Caco-2 (cell line): ENCODE results near the gene PARD3B. TPM values are rescaled to one million over a fixed set of nuclear protein-coding genes. Genes with fewer than 3 reads are reported as not detected.

Source experiments
- BruUV-seq: library from RNA; stranded (reverse); fragments of 400-500 nt; replicated peaks from 2 replicates; lab custom pipeline; 2021; lab: Mats Ljungman, UMichigan
- CTCF ChIA-PET: fragments of 300-600 bp; sonication (Branson Sonifier 250); formaldehyde crosslinking; loops from one replicate; lab custom pipeline; 2022; ENCODE audit warnings: antibody characterized with exemption; lab: Charles Lee
- POLR2A ChIA-PET: fragments of 300-600 bp; sonication (Branson Sonifier 250); formaldehyde crosslinking; loops from one replicate; lab custom pipeline; 2022; ENCODE audit warnings: antibody characterized with exemption; lab: Charles Lee
- DNase-seq, 2 experiments: peaks; one replicate each; pipeline versions ENCODE4 v3.0.0 to v3.0.0-alpha.2; 2020 to 2022
- H3K27me3 ChIP-seq: replicated peaks from 2 replicates; pipeline ENCODE4 v1.6.0; 2011; ENCODE audit warnings: low read length; ENCODE audit not compliant: control insufficient read depth, insufficient read depth
- H3K36me3 ChIP-seq: 2 replicates; pipeline ENCODE4 v1.5.1; 2011; ENCODE audit warnings: low read length; ENCODE audit not compliant: control insufficient read depth, insufficient read depth
- H3K4me1 ChIP-seq: fragments of 250-450 bp; sonication (Bioruptor Pico); 2 replicates; pipeline ENCODE4 v1.5.1; 2020; ENCODE audit warnings: mild to moderate bottlenecking
- H3K4me3 ChIP-seq: 2 replicates; pipeline ENCODE4 v1.5.1; 2011; ENCODE audit warnings: low read depth, mild to moderate bottlenecking, control low read depth, low read length
- H3K9me3 ChIP-seq: fragments of 250-450 bp; sonication (Bioruptor Pico); 2 replicates; pipeline ENCODE4 v1.5.1; 2020; ENCODE audit warnings: mild to moderate bottlenecking, moderate library complexity
- H3K27ac Mint-ChIP-seq: one replicate; pipeline ENCODE4 v1.8.0; 2022; ENCODE audit warnings: mixed read lengths; ENCODE audit not compliant: unreplicated experiment
- H3K27me3 Mint-ChIP-seq: one replicate; pipeline ENCODE4 v1.8.0; 2022; ENCODE audit warnings: mixed read lengths; ENCODE audit not compliant: insufficient read depth, unreplicated experiment
- H3K36me3 Mint-ChIP-seq: one replicate; pipeline ENCODE4 v1.8.0; 2022; ENCODE audit warnings: mild to moderate bottlenecking, mixed read lengths; ENCODE audit not compliant: insufficient read depth, unreplicated experiment
- H3K4me1 Mint-ChIP-seq: one replicate; pipeline ENCODE4 v1.8.0; 2022; ENCODE audit warnings: low read depth, mixed read lengths; ENCODE audit not compliant: unreplicated experiment
- H3K4me3 Mint-ChIP-seq: one replicate; pipeline ENCODE4 v1.8.0; 2022; ENCODE audit warnings: mild to moderate bottlenecking, moderate library complexity, mixed read lengths; ENCODE audit not compliant: unreplicated experiment
- H3K9me3 Mint-ChIP-seq: one replicate; pipeline ENCODE4 v1.8.0; 2022; ENCODE audit warnings: mixed read lengths; ENCODE audit not compliant: unreplicated experiment
- intact Hi-C: fragments of 100-400 bp; cut with micrococcal nuclease; formaldehyde crosslinking; loops from one replicate; pipeline ENCODE4 v1.10.0; 2022; ENCODE audit not compliant: unreplicated experiment
- total RNA-seq: library from RNA; stranded (reverse); gene quantifications from 2 replicates; pipeline ENCODE4 v1.2.3, GENCODE V29; 2022
- TF ChIP-seq, protein P1 (sequence below), 2 experiments: fragments of 200-600 bp in 1 of 2; IDR thresholded peaks; 1 replicate in 1 of 2; 2 replicates in 1 of 2; pipeline versions ENCODE4 v1.5.1 to v1.8.0; 2011 to 2022; ENCODE audit warnings: antibody characterized with exemption in 1 of 2, control low read depth in 1 of 2, inconsistent platforms in 1 of 2, low read depth in 1 of 2, low read length in 1 of 2, mild to moderate bottlenecking in 1 of 2, moderate library complexity in 1 of 2; ENCODE audit not compliant: insufficient read depth in 1 of 2, severe bottlenecking in 1 of 2, unreplicated experiment in 1 of 2

PARD3B gene
- total RNA-seq, 1 experiment from 2014 or later = 68.9 TPM

DNA sequence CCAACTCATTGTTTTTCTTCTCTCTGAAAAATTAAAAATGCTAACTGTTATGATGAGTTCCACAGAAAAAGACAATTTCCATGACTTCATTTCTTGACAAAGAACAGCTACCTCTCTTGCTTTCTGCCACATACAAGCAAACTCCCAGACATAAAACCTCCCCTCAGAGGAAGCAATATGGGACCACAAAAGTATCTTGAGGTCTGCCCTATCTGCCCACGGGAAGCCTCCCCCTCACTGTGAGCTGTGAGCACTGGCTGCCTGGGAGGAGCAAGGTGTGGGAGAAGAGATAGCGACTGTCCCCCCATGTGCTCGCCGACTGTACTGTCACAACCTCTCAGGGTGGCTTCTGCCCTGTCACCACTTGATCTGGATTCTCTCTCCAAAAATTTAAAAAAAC lies 1067.4 kb downstream of the PARD3B start:
- no peaks in the 10 kb centered on the region for H3K4me1 Mint-ChIP-seq
- TF ChIP-seq, protein P1, sequence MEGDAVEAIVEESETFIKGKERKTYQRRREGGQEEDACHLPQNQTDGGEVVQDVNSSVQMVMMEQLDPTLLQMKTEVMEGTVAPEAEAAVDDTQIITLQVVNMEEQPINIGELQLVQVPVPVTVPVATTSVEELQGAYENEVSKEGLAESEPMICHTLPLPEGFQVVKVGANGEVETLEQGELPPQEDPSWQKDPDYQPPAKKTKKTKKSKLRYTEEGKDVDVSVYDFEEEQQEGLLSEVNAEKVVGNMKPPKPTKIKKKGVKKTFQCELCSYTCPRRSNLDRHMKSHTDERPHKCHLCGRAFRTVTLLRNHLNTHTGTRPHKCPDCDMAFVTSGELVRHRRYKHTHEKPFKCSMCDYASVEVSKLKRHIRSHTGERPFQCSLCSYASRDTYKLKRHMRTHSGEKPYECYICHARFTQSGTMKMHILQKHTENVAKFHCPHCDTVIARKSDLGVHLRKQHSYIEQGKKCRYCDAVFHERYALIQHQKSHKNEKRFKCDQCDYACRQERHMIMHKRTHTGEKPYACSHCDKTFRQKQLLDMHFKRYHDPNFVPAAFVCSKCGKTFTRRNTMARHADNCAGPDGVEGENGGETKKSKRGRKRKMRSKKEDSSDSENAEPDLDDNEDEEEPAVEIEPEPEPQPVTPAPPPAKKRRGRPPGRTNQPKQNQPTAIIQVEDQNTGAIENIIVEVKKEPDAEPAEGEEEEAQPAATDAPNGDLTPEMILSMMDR (IDR thresholded peaks at IDR 0.05; ENCODE audit: insufficient read depth in 1 of 2, low read depth in 1 of 2, low read length in 1 of 2, severe bottlenecking in 1 of 2, unreplicated experiment in 1 of 2) = no peak

GRCh38 chr2:205613970-205614559 lies 1068.8 kb downstream of the PARD3B start:
- no TSS peak for BruUV-seq
- Mint-ChIP-seq H3K4me1 (no peaks in the 10 kb centered on the region), H3K27me3 (no peaks in the 10 kb centered on the region), H3K27ac (no peak overlapping the region), H3K36me3 (peaks cover 4% of the 10 kb centered on the region), H3K9me3 (no peaks in the 10 kb centered on the region), H3K4me3 (no peak overlapping the region)
- ChIA-PET POLR2A (no interaction called here), CTCF (no interaction called here)
- no peak overlapping the region for H3K4me3 ChIP-seq
- H3K36me3 ChIP-seq = no peaks in the 10 kb centered on the region
- H3K27me3 ChIP-seq = no peaks in the 10 kb centered on the region
- TF ChIP-seq, protein P1 (IDR thresholded peaks at IDR 0.05; ENCODE audit: insufficient read depth in 1 of 2, low read depth in 1 of 2, low read length in 1 of 2, severe bottlenecking in 1 of 2, unreplicated experiment in 1 of 2) = no peak
- no peak for DNase-seq
- H3K9me3 ChIP-seq = no peaks in the 10 kb centered on the region
- intact Hi-C loops = no loop called here
- no peaks in the 10 kb centered on the region; the same call in 1 of the 2 replicates for H3K4me1 ChIP-seq

More for the DNA sequence above, 1067.4 kb downstream of the PARD3B start:
- H3K4me3 ChIP-seq = no peak overlapping the region
- POLR2A ChIA-PET = no interaction called here
- no peaks in the 10 kb centered on the region; the same call in 1 of the 2 replicates for H3K4me1 ChIP-seq
- Mint-ChIP-seq H3K36me3 (peaks cover 4% of the 10 kb centered on the region), H3K27ac (no peak overlapping the region), H3K9me3 (no peaks in the 10 kb centered on the region), H3K27me3 (no peaks in the 10 kb centered on the region), H3K4me3 (no peak overlapping the region)
- no peaks in the 10 kb centered on the region for H3K9me3 ChIP-seq
- no peak for DNase-seq
- no peaks in the 10 kb centered on the region for H3K27me3 ChIP-seq
- no TSS peak for BruUV-seq
- intact Hi-C loops = no loop called here
- no peaks in the 10 kb centered on the region for H3K36me3 ChIP-seq
- CTCF ChIA-PET = no interaction called here

DNA sequence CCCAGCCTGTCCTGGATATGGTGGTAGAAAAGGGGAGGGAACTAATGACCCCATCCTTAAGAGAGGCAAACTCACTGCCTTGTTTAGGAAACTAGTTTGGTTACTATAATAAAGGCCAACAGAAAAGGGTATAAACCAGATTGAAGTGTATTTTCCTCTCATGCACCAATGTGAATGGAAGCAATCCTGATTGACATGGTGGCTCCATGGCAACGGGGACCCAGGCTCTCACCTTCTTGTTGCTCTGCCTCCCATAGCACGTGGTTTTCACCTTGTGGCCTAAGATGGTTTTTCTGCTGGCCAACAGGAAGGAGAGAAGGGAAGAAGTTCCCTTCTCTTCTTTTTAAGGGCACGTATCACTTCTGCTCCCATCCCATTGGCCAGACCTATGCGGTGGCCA lies 1069.7 kb downstream of the PARD3B start:
- ChIA-PET POLR2A (no interaction called here), CTCF (interaction anchor here (0.6 kb wide), 1 partner anchor 311 kb away, joined by 3 read pairs; no protein-coding TSS in a partner anchor)
- Mint-ChIP-seq H3K9me3 (no peaks in the 10 kb centered on the region), H3K4me1 (no peaks in the 10 kb centered on the region), H3K4me3 (no peak overlapping the region), H3K27ac (no peak overlapping the region), H3K27me3 (no peaks in the 10 kb centered on the region), H3K36me3 (peaks cover 8% of the 10 kb centered on the region)
- DNase-seq = no peak
- no peaks in the 10 kb centered on the region for H3K9me3 ChIP-seq
- no peaks in the 10 kb centered on the region for H3K27me3 ChIP-seq
- H3K4me3 ChIP-seq = no peak overlapping the region
- no peaks in the 10 kb centered on the region; the same call in 1 of the 2 replicates for H3K4me1 ChIP-seq
- TF ChIP-seq, protein P1 (IDR thresholded peaks at IDR 0.05; ENCODE audit: insufficient read depth in 1 of 2, low read depth in 1 of 2, low read length in 1 of 2, severe bottlenecking in 1 of 2, unreplicated experiment in 1 of 2) = no peak
- BruUV-seq = no TSS peak
- intact Hi-C loops = no loop called here
- H3K36me3 ChIP-seq = no peaks in the 10 kb centered on the region
